GM12874 (cell line): ENCODE data around the gene PKHD1.

ENCODE experiments used
- CTCF ChIP-seq: IDR thresholded peaks from 2 replicates; pipeline ENCODE4 v1.5.1; 2011; ENCODE audit warnings: low read depth, mild to moderate bottlenecking, control low read depth, low read length, moderate library complexity; ENCODE audit not compliant: insufficient read depth

PKHD1 gene

DNA sequence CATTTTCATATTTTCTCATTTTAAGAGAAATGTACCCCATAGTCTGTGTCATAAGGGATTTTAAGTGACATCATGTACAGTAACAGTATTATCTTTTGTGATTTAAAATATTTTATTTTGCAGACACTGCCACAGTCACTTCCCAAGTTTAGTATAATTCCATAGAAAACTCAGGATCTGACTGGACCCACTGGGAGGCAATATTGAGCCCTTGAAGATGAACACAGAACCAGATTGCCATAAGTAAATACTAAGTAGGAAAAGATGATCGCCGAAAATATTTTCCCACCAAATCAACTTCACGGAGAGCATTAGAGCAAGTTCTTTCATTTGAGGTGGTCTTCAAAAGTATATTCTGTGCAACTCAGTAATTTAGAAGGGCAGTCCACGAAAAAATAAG lies 17.6 kb upstream of the PKHD1 start:
- no peak for TF ChIP-seq CTCF

DNA sequence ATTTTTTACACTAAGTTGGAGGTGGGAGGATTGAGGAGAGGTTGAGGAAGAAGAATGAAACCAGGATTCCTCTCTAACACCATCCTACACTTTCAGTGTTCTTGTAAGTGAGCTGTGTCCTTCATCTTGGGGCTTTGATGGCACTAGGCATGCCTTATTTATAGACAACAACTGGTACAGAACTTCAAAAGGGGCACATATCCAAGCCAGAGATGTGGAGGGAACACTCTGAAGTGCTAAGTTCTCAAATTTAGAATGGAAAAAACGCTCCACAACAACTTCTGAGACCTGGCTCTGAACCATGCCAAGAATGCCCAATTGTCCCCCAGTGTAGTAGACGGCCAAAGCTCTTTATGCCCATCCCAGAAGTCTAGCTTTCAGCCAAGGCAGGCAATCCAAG lies 16.2 kb upstream of the PKHD1 start:
- TF ChIP-seq CTCF: no peak

- TF ChIP-seq CTCF: no peak
These were observed 15.0 kb upstream of the PKHD1 start for GRCh38 chr6:52102405-52102804.

GRCh38 chr6:52098721-52099120 lies 11.3 kb upstream of the PKHD1 start:
- TF ChIP-seq CTCF: no peak

GRCh38 chr6:52089758-52090348 lies 2.4 kb upstream of the PKHD1 start:
- TF ChIP-seq CTCF: no peak

- TF ChIP-seq CTCF: no peak
These were observed 672 bp downstream of the PKHD1 start for GRCh38 chr6:52086741-52087140.

- no peak for TF ChIP-seq CTCF
These were observed 6.2 kb downstream of the PKHD1 start for GRCh38 chr6:52081237-52081636.

- TF ChIP-seq CTCF: no peak
These were observed 9.3 kb downstream of the PKHD1 start for GRCh38 chr6:52077961-52078625.
